Measurements from ENCODE around the gene FOXD2.

Gene FOXD2

DNA sequence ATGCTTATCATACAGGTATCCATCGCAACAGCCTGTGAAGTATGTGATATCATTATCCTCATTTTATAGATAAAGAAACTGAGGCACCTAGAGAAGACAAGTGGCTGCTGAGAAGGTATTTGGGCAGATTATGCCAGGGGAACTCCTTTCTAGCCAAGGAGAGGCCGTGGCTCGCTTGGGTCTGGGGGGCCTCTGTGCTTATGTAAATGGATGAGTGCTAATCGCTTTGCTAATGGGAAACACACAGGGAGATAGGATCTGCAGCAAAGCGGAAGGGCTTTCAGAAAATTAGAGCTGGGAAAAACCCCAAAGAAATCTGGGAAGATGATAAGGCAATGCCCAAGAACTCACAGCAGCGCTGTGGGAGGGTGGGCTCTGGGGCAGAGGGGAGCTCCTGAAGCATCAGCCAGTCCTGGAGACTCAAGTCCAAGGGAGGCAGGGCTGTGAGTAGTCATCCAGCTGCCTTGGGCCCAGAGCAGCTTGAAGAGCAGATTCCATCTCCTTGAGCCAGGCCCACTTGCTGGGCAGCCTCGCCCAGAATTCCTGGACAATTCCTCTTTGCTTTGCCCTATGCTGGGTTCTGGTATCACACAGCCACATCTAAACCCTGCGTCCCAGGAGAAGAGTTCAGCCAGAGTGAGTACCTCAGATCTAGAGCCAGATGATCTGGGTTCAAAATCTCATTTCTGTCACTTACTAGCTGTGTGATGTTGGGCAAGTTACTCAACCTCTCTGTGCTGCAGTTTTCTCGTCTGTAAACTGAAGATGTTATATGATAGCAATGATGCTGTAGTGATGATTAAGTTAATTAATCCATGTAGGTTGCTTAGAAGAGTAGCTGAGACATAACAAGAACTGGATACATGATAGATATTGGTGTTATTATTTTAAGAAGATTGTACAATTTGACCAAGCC lies 36.7 kb downstream of the FOXD2 start:
- no peak overlapping the region for H3K4me3 ChIP-seq (ENCODE audit: low read depth in 1 of 2, low read length in 2 of 2)
- no peak overlapping the region for H3K27ac ChIP-seq (ENCODE audit: low read length)
- H3K36me3 ChIP-seq (ENCODE audit: control insufficient read depth in 1 of 2, insufficient read depth in 2 of 2, low read length in 2 of 2): no peaks in the 10 kb centered on the region
- no peaks in the 10 kb centered on the region for H3K9me3 ChIP-seq (ENCODE audit: control insufficient read depth in 1 of 2, low read length in 2 of 2)
- no peaks in the 10 kb centered on the region for H3K27me3 ChIP-seq (ENCODE audit: low read depth, low read length)
- H3K4me1 ChIP-seq (ENCODE audit: control insufficient read depth in 1 of 2, insufficient read depth in 2 of 2, low read length in 2 of 2): peaks cover 5 to 7% of the 10 kb centered on the region in 2 donors

DNA sequence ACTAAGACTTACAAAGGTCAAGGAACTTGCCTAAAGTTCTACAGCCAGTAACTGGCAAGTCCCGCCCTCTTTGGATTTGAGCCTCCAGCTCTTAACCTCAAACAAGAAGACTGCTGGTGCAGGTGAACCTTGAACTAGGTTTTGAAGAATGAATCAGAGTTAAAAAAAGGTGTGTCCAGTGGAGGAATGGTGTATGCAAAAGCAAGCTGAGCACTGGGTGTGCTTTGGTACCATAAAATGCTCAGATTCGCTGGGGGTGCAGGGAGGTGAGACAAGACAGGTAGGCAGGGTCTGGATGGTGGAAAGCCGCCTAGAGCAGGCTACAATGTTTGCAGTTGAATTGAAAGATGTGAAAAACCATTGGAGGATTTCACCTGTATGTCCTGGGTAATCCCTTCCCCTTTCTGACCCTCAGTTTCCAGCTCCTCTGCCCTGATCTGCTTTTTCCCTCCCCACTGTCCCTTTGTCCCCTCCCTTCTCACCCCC lies 39.8 kb downstream of the FOXD2 start:
- Histone ChIP-seq H3K27ac (ENCODE audit: low read length) (no peak overlapping the region), H3K4me3 (ENCODE audit: low read depth in 1 of 2, low read length in 2 of 2) (no peak overlapping the region), H3K4me1 (ENCODE audit: control insufficient read depth in 1 of 2, insufficient read depth in 2 of 2, low read length in 2 of 2) (peaks cover 5 to 7% of the 10 kb centered on the region in 2 donors)

DNA sequence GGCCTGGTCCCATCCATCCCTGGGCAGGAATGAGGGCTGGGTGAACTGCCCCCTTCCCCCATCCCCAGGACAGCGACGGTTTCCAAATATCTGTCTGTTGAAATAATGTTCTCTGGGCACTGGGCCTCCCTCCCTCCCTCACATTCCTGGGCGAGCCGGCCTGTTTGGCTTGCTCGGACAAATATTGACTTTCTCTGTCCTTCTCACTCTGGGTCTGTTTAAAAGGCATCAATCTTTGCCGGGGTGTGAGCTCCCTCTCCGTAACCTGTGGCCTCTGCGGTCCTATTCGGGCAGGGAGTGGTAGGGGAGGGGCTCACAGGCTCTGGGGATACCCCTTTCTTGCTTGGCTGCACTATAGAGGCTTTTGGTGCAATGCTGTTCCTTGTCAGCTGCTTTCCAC lies 40.2 kb downstream of the FOXD2 start:
- Histone ChIP-seq H3K4me1 (ENCODE audit: control insufficient read depth in 1 of 2, insufficient read depth in 2 of 2, low read length in 2 of 2) (peaks cover 5 to 7% of the 10 kb centered on the region in 2 donors), H3K9me3 (ENCODE audit: control insufficient read depth in 1 of 2, low read length in 2 of 2) (no peaks in the 10 kb centered on the region), H3K27ac (ENCODE audit: low read length) (no peak overlapping the region), H3K27me3 (ENCODE audit: low read depth, low read length) (no peaks in the 10 kb centered on the region), H3K4me3 (ENCODE audit: low read depth in 1 of 2, low read length in 2 of 2) (no peak overlapping the region), H3K36me3 (ENCODE audit: control insufficient read depth in 1 of 2, insufficient read depth in 2 of 2, low read length in 2 of 2) (no peaks in the 10 kb centered on the region)

More for the DNA sequence above, 39.8 kb downstream of the FOXD2 start:
- Histone ChIP-seq H3K27me3 (ENCODE audit: low read depth, low read length) (no peaks in the 10 kb centered on the region), H3K9me3 (ENCODE audit: control insufficient read depth in 1 of 2, low read length in 2 of 2) (no peaks in the 10 kb centered on the region), H3K36me3 (ENCODE audit: control insufficient read depth in 1 of 2, insufficient read depth in 2 of 2, low read length in 2 of 2) (no peaks in the 10 kb centered on the region)

DNA sequence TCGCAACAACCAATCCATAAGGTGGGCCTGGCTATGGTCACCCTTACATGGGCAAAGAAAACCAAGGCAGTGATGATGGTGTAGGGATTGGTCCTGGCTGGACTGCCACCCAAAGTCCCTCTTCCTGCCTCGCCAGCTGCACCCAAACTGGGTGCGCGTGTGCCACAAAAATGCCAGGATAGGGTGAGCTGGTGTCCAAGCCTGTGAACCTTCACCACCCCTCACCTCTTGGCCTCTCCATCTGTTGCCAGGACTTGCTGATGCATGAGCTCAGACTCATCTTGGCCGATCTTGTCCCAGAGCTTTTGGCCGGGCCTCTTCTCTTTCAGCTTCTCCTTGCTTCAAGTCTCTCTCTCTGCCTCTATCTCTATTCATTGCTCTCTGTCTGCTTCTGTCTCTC lies 41.8 kb downstream of the FOXD2 start:
- H3K27me3 ChIP-seq (ENCODE audit: low read depth, low read length): no peaks in the 10 kb centered on the region
- no peaks in the 10 kb centered on the region for H3K9me3 ChIP-seq (ENCODE audit: control insufficient read depth in 1 of 2, low read length in 2 of 2)
- H3K4me3 ChIP-seq (ENCODE audit: low read depth in 1 of 2, low read length in 2 of 2): no peak overlapping the region
- H3K36me3 ChIP-seq (ENCODE audit: control insufficient read depth in 1 of 2, insufficient read depth in 2 of 2, low read length in 2 of 2): no peaks in the 10 kb centered on the region
- H3K4me1 ChIP-seq (ENCODE audit: control insufficient read depth in 1 of 2, insufficient read depth in 2 of 2, low read length in 2 of 2): peaks cover 5 to 7% of the 10 kb centered on the region in 2 donors
- H3K27ac ChIP-seq (ENCODE audit: low read length): no peak overlapping the region

DNA sequence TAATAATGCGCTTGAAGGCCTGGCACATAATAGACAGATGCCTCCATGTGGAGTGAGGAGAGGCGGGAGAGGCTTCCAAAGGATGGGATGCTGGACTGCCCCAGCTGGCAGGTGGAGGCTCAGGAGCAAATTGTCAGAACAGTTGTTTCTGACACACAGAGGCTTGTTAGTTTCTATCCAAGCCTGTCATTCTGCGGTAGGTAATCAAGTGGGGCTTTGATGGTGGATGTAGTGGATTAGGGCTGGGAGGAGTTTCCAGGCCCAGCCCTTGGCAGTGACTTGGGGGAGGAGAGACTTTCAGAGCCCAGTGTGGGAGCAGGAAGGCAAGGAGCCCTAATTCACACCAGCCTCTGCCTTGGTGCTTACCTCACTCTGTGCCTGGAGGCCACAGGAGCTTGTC lies 44.1 kb downstream of the FOXD2 start:
- Histone ChIP-seq H3K4me1 (ENCODE audit: control insufficient read depth in 1 of 2, insufficient read depth in 2 of 2, low read length in 2 of 2) (peaks cover 5 to 7% of the 10 kb centered on the region in 2 donors), H3K4me3 (ENCODE audit: low read depth in 1 of 2, low read length in 2 of 2) (no peak overlapping the region), H3K27me3 (ENCODE audit: low read depth, low read length) (no peaks in the 10 kb centered on the region), H3K27ac (ENCODE audit: low read length) (no peak overlapping the region), H3K36me3 (ENCODE audit: control insufficient read depth in 1 of 2, insufficient read depth in 2 of 2, low read length in 2 of 2) (no peaks in the 10 kb centered on the region), H3K9me3 (ENCODE audit: control insufficient read depth in 1 of 2, low read length in 2 of 2) (no peaks in the 10 kb centered on the region)

DNA sequence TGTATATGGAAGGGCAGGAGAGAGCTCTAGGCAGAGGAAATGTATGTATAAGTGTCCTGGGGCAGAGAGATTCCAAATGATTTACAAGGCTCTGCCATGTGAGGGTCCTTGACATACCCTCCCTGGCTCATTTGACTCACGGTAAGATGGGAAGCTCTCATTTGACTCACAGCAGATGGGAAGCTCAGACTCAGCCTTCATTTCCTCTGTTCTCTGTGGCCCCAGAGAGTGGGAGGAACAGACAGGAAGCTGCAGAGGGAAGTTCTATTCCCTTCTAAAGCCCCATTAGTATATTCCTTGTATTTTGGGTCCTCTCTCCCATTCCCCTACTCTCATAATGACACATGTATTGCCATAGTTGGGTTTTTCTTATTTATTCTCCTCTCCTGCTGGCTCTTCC lies 44.9 kb downstream of the FOXD2 start:
- Histone ChIP-seq H3K9me3 (ENCODE audit: control insufficient read depth in 1 of 2, low read length in 2 of 2) (no peaks in the 10 kb centered on the region), H3K4me3 (ENCODE audit: low read depth in 1 of 2, low read length in 2 of 2) (no peak overlapping the region), H3K4me1 (ENCODE audit: control insufficient read depth in 1 of 2, insufficient read depth in 2 of 2, low read length in 2 of 2) (peaks cover 5 to 7% of the 10 kb centered on the region in 2 donors), H3K27me3 (ENCODE audit: low read depth, low read length) (no peaks in the 10 kb centered on the region), H3K36me3 (ENCODE audit: control insufficient read depth in 1 of 2, insufficient read depth in 2 of 2, low read length in 2 of 2) (no peaks in the 10 kb centered on the region), H3K27ac (ENCODE audit: low read length) (no peak overlapping the region)

DNA sequence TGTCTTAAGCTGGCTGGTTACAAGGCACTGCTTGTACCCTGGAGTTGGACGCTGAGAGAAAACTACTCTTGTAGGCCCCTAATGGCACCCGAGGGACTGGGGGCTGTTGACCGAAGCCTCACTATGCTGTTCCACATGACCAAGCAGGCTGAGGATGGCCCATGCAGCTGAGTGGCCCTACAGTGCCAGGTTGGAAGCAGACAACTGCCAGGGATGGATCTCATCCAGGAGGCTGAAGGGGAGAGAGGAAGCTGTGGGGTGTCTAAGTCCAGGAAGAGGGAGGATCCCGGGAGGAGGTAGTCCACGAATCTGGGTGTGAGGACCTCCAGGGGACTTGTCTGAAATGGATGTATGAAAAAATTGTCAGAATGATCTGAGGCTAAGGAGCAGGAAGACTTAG lies 45.8 kb downstream of the FOXD2 start:
- H3K4me1 ChIP-seq (ENCODE audit: control insufficient read depth in 1 of 2, insufficient read depth in 2 of 2, low read length in 2 of 2): no peaks in the 10 kb centered on the region
- no peak overlapping the region for H3K27ac ChIP-seq (ENCODE audit: low read length)
- no peaks in the 10 kb centered on the region for H3K36me3 ChIP-seq (ENCODE audit: control insufficient read depth in 1 of 2, insufficient read depth in 2 of 2, low read length in 2 of 2)
- no peaks in the 10 kb centered on the region for H3K27me3 ChIP-seq (ENCODE audit: low read depth, low read length)
- H3K9me3 ChIP-seq (ENCODE audit: control insufficient read depth in 1 of 2, low read length in 2 of 2): no peaks in the 10 kb centered on the region
- no peak overlapping the region for H3K4me3 ChIP-seq (ENCODE audit: low read depth in 1 of 2, low read length in 2 of 2)

DNA sequence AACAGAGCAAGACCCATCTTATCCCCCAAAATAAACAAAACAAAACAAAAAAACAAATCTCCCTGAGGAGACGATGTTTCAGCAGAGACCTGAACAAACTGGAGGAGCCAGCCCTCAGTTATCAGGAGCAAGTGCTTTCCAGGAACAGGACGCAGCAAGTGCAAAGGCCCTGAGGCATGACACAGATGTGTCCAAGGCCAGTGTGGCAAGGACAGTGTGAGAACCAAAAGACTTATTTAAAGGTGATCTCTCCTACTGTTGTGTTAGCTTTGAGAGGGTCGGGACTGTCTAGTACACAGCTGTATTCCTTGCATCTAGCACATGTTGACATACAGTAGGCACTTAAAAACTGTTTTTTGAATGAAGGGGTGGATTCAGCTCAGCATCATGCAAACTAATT lies 48.0 kb downstream of the FOXD2 start:
- no peaks in the 10 kb centered on the region for H3K36me3 ChIP-seq (ENCODE audit: control insufficient read depth in 1 of 2, insufficient read depth in 2 of 2, low read length in 2 of 2)
- no peak overlapping the region for H3K27ac ChIP-seq (ENCODE audit: low read length)
- no peaks in the 10 kb centered on the region for H3K27me3 ChIP-seq (ENCODE audit: low read depth, low read length)
- H3K9me3 ChIP-seq (ENCODE audit: control insufficient read depth in 1 of 2, low read length in 2 of 2): no peaks in the 10 kb centered on the region
- no peak overlapping the region for H3K4me3 ChIP-seq (ENCODE audit: low read depth in 1 of 2, low read length in 2 of 2)
- H3K4me1 ChIP-seq (ENCODE audit: control insufficient read depth in 1 of 2, insufficient read depth in 2 of 2, low read length in 2 of 2): no peaks in the 10 kb centered on the region

DNA sequence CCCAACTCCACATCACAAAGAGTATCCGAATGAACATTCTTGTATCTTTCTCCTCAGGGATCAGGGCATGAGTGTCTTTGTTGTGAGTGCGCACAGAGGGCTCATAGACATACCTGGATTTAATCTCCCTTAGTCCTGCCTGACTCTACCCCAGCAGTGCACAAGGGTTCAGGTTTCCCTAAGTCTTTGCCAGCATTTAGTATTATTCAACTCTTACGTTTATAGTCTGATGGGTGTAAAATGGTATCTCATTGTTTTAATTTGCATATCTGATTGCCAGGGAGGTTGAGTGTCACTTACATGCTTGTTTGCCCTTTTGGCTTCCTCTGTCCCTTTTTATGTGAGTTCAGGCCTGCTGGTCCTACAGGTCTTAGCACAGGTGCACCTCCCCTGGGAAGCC lies 49.5 kb downstream of the FOXD2 start:
- no peaks in the 10 kb centered on the region for H3K27me3 ChIP-seq (ENCODE audit: low read depth, low read length)
- no peaks in the 10 kb centered on the region for H3K4me1 ChIP-seq (ENCODE audit: control insufficient read depth in 1 of 2, insufficient read depth in 2 of 2, low read length in 2 of 2)
- no peaks in the 10 kb centered on the region for H3K9me3 ChIP-seq (ENCODE audit: control insufficient read depth in 1 of 2, low read length in 2 of 2)
- H3K4me3 ChIP-seq (ENCODE audit: low read depth in 1 of 2, low read length in 2 of 2): no peak overlapping the region
- no peak overlapping the region for H3K27ac ChIP-seq (ENCODE audit: low read length)
- no peaks in the 10 kb centered on the region for H3K36me3 ChIP-seq (ENCODE audit: control insufficient read depth in 1 of 2, insufficient read depth in 2 of 2, low read length in 2 of 2)

DNA sequence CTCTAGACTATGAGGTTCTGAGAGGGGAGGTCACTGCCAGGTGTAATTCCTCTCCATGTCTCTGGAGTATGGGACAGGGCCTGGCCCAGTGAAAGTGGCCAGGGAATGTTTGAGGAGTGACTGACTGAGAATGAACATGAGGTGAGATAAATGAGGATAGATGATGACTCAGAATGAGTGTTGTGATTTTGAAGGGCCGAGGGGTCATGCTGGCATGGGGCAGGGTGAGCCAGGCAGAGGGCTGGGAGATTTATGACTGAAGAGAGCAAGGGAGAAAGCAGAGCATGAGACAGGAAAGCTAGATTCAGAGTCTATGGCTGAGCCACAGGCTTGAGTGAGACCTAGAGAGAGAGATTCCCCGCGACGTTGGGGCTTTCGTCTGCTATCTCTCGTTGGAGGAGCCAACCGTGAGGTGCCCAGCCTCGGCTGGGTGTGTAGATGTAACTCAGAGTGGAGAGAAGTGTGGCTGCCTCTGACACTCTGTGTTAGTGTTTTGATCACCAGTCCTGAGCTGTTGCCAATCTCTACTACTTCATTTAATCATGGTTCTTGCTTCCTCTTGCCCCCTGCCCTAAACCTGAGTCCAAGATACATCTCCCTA lies 50.1 kb downstream of the FOXD2 start:
- no peak overlapping the region for H3K4me3 ChIP-seq (ENCODE audit: low read depth in 1 of 2, low read length in 2 of 2)

More for the DNA sequence above, 50.1 kb downstream of the FOXD2 start:
- Histone ChIP-seq H3K4me1 (ENCODE audit: control insufficient read depth in 1 of 2, insufficient read depth in 2 of 2, low read length in 2 of 2) (no peaks in the 10 kb centered on the region), H3K27ac (ENCODE audit: low read length) (no peak overlapping the region), H3K9me3 (ENCODE audit: control insufficient read depth in 1 of 2, low read length in 2 of 2) (no peaks in the 10 kb centered on the region), H3K27me3 (ENCODE audit: low read depth, low read length) (no peaks in the 10 kb centered on the region), H3K36me3 (ENCODE audit: control insufficient read depth in 1 of 2, insufficient read depth in 2 of 2, low read length in 2 of 2) (no peaks in the 10 kb centered on the region)
